Coronary artery (tissue), 2 donors: ENCODE measurements around the gene CDC42BPA.
"Not testable (repeated sequence)": the region's sequence is repeated elsewhere in the genome, so short reads cannot be mapped to it uniquely, and the experiment has no call there.

Experiments used
- DNase-seq: peaks from one replicate; pipeline ENCODE4 v3.0.0-alpha.2; 2017; ENCODE audit warnings: low spot score
- H3K27ac ChIP-seq, 2 donors: fragments of 200-600 bp; sonication (generic); one replicate each; pipeline ENCODE4 v1.5.1; 2016 to 2019
- H3K4me3 ChIP-seq: fragments of 200-600 bp; sonication (generic); 2 replicates; pipeline ENCODE4 v1.5.1; 2016; ENCODE audit warnings: mild to moderate bottlenecking, moderate library complexity
- CTCF ChIP-seq: fragments of 200-600 bp; sonication (generic); IDR thresholded peaks from one replicate; pipeline ENCODE4 v1.5.1; 2019; ENCODE audit warnings: antibody characterized with exemption

The CDC42BPA gene

GRCh38 chr1:227240983-227241382 lies 77.3 kb downstream of the CDC42BPA start:
- no peak for TF ChIP-seq CTCF
- DNase-seq, result no peak
- Histone ChIP-seq H3K4me3 (no peak overlapping the region), H3K27ac (no peak overlapping the region)

- no peak overlapping the region for H3K27ac ChIP-seq
- no peak for DNase-seq
- no peak overlapping the region for H3K4me3 ChIP-seq
- TF ChIP-seq CTCF, result no peak
Observed at GRCh38 chr1:227234998-227235405, 83.3 kb downstream of the CDC42BPA start.

GRCh38 chr1:227231128-227231527 lies 87.2 kb downstream of the CDC42BPA start:
- H3K27ac ChIP-seq, H3K4me3 ChIP-seq, DNase-seq: not testable (repeated sequence)

- no peak for TF ChIP-seq CTCF
- H3K27ac ChIP-seq, result no peak overlapping the region
- no peak for DNase-seq
- no peak overlapping the region for H3K4me3 ChIP-seq
Observed at GRCh38 chr1:227228201-227228600, 90.1 kb downstream of the CDC42BPA start.

GRCh38 chr1:227227761-227228160 lies 90.5 kb downstream of the CDC42BPA start:
- Histone ChIP-seq H3K4me3 (no peak overlapping the region), H3K27ac (no peak overlapping the region)
- no peak for TF ChIP-seq CTCF
- DNase-seq, result no peak

- Histone ChIP-seq H3K4me3 (no peak overlapping the region), H3K27ac (no peak overlapping the region)
- DNase-seq, result no peak
- TF ChIP-seq CTCF, result no peak
Observed at GRCh38 chr1:227225715-227226346, 92.5 kb downstream of the CDC42BPA start.

- Histone ChIP-seq H3K4me3 (no peak overlapping the region), H3K27ac (no peak overlapping the region)
- TF ChIP-seq CTCF, result no peak
- no peak for DNase-seq
Observed at GRCh38 chr1:227223171-227223806, 95.0 kb downstream of the CDC42BPA start.
